ENCODE results near the gene FHIP1A. TPM values are rescaled to one million over a fixed set of nuclear protein-coding genes. Genes with fewer than 3 reads are reported as not detected.

The FHIP1A gene
- not detected for polyA plus RNA-seq (2012; ENCODE audit: insufficient read depth, insufficient read length, low read depth)

- Histone ChIP-seq H3K36me3 (no peaks in the 10 kb centered on the region), H3K9me3 (no peaks in the 10 kb centered on the region), H3K4me3 (ENCODE audit: low read depth, low read length) (peak within 1 kb of the TSS; percentile 52), H3K27me3 (no peaks in the 10 kb centered on the region), H3K4me1 (peaks cover 7% of the 10 kb centered on the region; the same call in 1 of the 2 replicates)
- TF ChIP-seq, protein P1, sequence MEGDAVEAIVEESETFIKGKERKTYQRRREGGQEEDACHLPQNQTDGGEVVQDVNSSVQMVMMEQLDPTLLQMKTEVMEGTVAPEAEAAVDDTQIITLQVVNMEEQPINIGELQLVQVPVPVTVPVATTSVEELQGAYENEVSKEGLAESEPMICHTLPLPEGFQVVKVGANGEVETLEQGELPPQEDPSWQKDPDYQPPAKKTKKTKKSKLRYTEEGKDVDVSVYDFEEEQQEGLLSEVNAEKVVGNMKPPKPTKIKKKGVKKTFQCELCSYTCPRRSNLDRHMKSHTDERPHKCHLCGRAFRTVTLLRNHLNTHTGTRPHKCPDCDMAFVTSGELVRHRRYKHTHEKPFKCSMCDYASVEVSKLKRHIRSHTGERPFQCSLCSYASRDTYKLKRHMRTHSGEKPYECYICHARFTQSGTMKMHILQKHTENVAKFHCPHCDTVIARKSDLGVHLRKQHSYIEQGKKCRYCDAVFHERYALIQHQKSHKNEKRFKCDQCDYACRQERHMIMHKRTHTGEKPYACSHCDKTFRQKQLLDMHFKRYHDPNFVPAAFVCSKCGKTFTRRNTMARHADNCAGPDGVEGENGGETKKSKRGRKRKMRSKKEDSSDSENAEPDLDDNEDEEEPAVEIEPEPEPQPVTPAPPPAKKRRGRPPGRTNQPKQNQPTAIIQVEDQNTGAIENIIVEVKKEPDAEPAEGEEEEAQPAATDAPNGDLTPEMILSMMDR (IDR thresholded peaks at IDR 0.05; ENCODE audit: low read depth, low read length), result no peak
- peak; percentile 70 for DNase-seq
Observed at GRCh38 chr4:151408630-151409469, at the start of gene FHIP1A. Gene FHIP1A (plus strand): TSS chr4:151409176. CDS start chr4:151566260, 157,084 bp downstream.

- no peak overlapping the region for H3K4me3 ChIP-seq (ENCODE audit: low read depth, low read length)
- no peaks in the 10 kb centered on the region for H3K36me3 ChIP-seq
- H3K4me1 ChIP-seq, result no peaks in the 10 kb centered on the region
- DNase-seq, result peak; percentile 19
- H3K27me3 ChIP-seq, result no peaks in the 10 kb centered on the region
- TF ChIP-seq, protein P1 (IDR thresholded peaks at IDR 0.05; ENCODE audit: low read depth, low read length), result no peak
- no peaks in the 10 kb centered on the region for H3K9me3 ChIP-seq
Observed at GRCh38 chr4:151359576-151359975, 49.4 kb upstream of the FHIP1A start.

DNA sequence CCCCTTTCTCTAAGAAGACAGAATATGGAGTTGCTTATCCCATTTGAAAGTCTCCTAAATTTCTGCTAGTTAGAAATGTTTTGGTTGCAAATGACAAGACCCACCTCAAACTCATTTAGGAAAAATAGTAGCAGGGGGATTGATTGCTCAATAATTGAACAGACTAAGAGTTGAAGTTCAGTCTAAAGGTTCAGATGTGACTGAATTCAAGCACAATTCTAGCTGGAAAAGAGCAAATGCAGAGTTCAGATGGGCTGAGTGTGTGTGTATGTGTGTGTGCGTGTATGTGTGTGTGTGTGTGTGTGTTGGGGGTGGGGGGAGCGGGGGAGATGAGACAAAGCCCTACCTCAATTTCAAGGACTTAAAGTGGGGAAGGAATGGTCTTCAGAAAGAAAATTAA, 47.9 kb upstream of the FHIP1A start:
- TF ChIP-seq, protein P1 (IDR thresholded peaks at IDR 0.05; ENCODE audit: low read depth, low read length), result no peak
- no peaks in the 10 kb centered on the region for H3K36me3 ChIP-seq
- DNase-seq, result no peak
- H3K27me3 ChIP-seq, result no peaks in the 10 kb centered on the region
- no peak overlapping the region for H3K4me3 ChIP-seq (ENCODE audit: low read depth, low read length)
- H3K4me1 ChIP-seq, result no peaks in the 10 kb centered on the region
- no peaks in the 10 kb centered on the region for H3K9me3 ChIP-seq

GRCh38 chr4:151361966-151362365, 47.0 kb upstream of the FHIP1A start:
- DNase-seq, result no peak
- TF ChIP-seq, protein P1 (IDR thresholded peaks at IDR 0.05; ENCODE audit: low read depth, low read length), result no peak
- no peaks in the 10 kb centered on the region for H3K27me3 ChIP-seq

DNA sequence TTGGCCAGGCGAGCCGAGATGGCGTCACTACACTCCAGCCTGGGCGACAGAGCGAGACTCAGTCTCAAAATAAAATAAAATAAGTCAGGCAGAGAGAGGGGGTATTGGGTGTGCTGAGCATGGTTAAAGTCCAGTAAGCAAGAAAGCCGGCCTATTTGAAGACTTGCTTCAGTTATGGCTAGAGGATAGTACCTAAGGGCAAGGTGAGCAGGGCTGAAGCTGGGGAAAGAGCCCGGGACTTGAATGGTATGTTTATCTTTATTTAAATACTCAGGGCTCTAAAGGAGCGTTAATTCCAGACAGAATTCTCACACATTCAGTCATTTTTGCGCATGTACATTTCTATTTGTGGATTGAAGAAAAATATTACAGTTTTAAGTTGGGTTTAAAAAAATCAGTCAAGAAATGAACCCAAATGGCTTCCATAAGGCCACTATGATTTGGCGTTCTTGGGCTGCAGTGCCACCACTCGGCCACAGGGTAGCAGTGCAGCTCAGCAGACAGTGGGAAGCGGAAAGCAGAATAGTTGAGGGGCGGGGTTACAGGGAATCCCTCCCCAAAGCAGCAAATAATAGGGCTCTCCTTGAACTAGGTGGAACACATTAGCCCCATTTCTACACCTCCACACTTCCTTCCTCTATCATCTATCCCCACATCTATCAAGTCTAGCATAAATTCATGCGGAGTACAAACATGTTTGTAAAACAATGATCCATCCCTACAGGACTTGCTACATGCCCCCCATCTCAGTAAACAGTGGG, 46.4 kb upstream of the FHIP1A start:
- Histone ChIP-seq H3K27me3 (no peaks in the 10 kb centered on the region), H3K4me3 (ENCODE audit: low read depth, low read length) (no peak overlapping the region), H3K36me3 (no peaks in the 10 kb centered on the region), H3K9me3 (no peaks in the 10 kb centered on the region), H3K4me1 (no peaks in the 10 kb centered on the region)
- TF ChIP-seq, protein P1 (IDR thresholded peaks at IDR 0.05; ENCODE audit: low read depth, low read length), result peak; percentile 99
- DNase-seq, result peak; percentile 86

More at GRCh38 chr4:151361966-151362365, 47.0 kb upstream of the FHIP1A start:
- no peaks in the 10 kb centered on the region for H3K9me3 ChIP-seq
- no peaks in the 10 kb centered on the region for H3K4me1 ChIP-seq
- H3K36me3 ChIP-seq, result no peaks in the 10 kb centered on the region
- no peak overlapping the region for H3K4me3 ChIP-seq (ENCODE audit: low read depth, low read length)
